ENCODE measurements around the gene IVD.

The IVD gene

GRCh38 chr15:40428185-40428584 is 22.6 kb downstream of the IVD start:
- no peak for DNase-seq (ENCODE audit: low read depth)
- H3K4me3 ChIP-seq (ENCODE audit: low read depth, low read length) = no peak overlapping the region
- TF ChIP-seq MAX (IDR thresholded peaks at IDR 0.05; ENCODE audit: low read depth, low read length) (no peak), MYC (IDR thresholded peaks at IDR 0.05; ENCODE audit: low read depth, low read length) (no peak), POLR2A (IDR thresholded peaks at IDR 0.05; ENCODE audit: extremely low read depth, insufficient read length) (no peak), CTCF (IDR thresholded peaks at IDR 0.05; ENCODE audit: low read depth, low read length) (no peak)

GRCh38 chr15:40429068-40429710 is 23.6 kb downstream of the IVD start:
- no peak for DNase-seq (ENCODE audit: low read depth)
- no peak overlapping the region for H3K4me3 ChIP-seq (ENCODE audit: low read depth, low read length)
- TF ChIP-seq POLR2A (IDR thresholded peaks at IDR 0.05; ENCODE audit: extremely low read depth, insufficient read length) (no peak), MYC (IDR thresholded peaks at IDR 0.05; ENCODE audit: low read depth, low read length) (no peak), CTCF (IDR thresholded peaks at IDR 0.05; ENCODE audit: low read depth, low read length) (no peak), MAX (IDR thresholded peaks at IDR 0.05; ENCODE audit: low read depth, low read length) (no peak)

GRCh38 chr15:40430271-40430805 is 24.7 kb downstream of the IVD start:
- H3K4me3 ChIP-seq (ENCODE audit: low read depth, low read length) = no peak overlapping the region
- TF ChIP-seq POLR2A (IDR thresholded peaks at IDR 0.05; ENCODE audit: extremely low read depth, insufficient read length) (no peak), MYC (IDR thresholded peaks at IDR 0.05; ENCODE audit: low read depth, low read length) (no peak), MAX (IDR thresholded peaks at IDR 0.05; ENCODE audit: low read depth, low read length) (no peak), CTCF (IDR thresholded peaks at IDR 0.05; ENCODE audit: low read depth, low read length) (no peak)
- DNase-seq (ENCODE audit: low read depth) = peak; percentile 54

- TF ChIP-seq MAX (IDR thresholded peaks at IDR 0.05; ENCODE audit: low read depth, low read length) = no peak
- no peak for TF ChIP-seq MYC (IDR thresholded peaks at IDR 0.05; ENCODE audit: low read depth, low read length)
- no peak for TF ChIP-seq CTCF (IDR thresholded peaks at IDR 0.05; ENCODE audit: low read depth, low read length)
- no peak for TF ChIP-seq POLR2A (IDR thresholded peaks at IDR 0.05; ENCODE audit: extremely low read depth, insufficient read length)
- H3K4me3 ChIP-seq (ENCODE audit: low read depth, low read length) = no peak overlapping the region
- no peak for DNase-seq (ENCODE audit: low read depth)
These were observed 29.6 kb downstream of the IVD start for GRCh38 chr15:40435023-40435709.

- DNase-seq (ENCODE audit: low read depth) = no peak
- no peak for TF ChIP-seq CTCF (IDR thresholded peaks at IDR 0.05; ENCODE audit: low read depth, low read length)
- H3K4me3 ChIP-seq (ENCODE audit: low read depth, low read length) = no peak overlapping the region
These were observed 30.1 kb downstream of the IVD start for GRCh38 chr15:40435710-40436089.

Data from NB4 (cell line).